CD4-positive, CD25-positive, alpha-beta regulatory T cell (primary cell): ENCODE results near the gene CCDC88A. TPM values are rescaled to one million over a fixed set of nuclear protein-coding genes. Genes with fewer than 3 reads are reported as not detected.

Source experiments
- ATAC-seq, 2 donors: fragments of 150-1000 bp; cut with Tn5 transposase; one replicate each; pipeline ENCODE4 v1.10.0; 2021; ENCODE audit warnings: low read depth in 2 of 2, moderate number of reproducible peaks in 2 of 2, moderate library complexity in 1 of 2
- DNase-seq, 3 donors: peaks; one replicate each; pipeline versions ENCODE4 v3.0.0 to v3.0.0-alpha.2; 2012 to 2022; ENCODE audit warnings: mixed read lengths in 1 of 3
- H3K27ac ChIP-seq: one replicate; pipeline ENCODE4 v1.7.0; 2013; ENCODE audit warnings: mild to moderate bottlenecking, low read length; ENCODE audit not compliant: insufficient read depth, poor library complexity, severe bottlenecking
- H3K27me3 ChIP-seq: one replicate; pipeline ENCODE4 v1.7.0; 2013; ENCODE audit warnings: low read length; ENCODE audit not compliant: control insufficient read depth, insufficient read depth
- H3K36me3 ChIP-seq: one replicate; pipeline ENCODE4 v1.7.0; 2013; ENCODE audit warnings: mild to moderate bottlenecking, low read length, moderate library complexity; ENCODE audit not compliant: control insufficient read depth, insufficient read depth
- H3K4me1 ChIP-seq: 2 replicates; pipeline ENCODE4 v1.7.0; 2013; ENCODE audit warnings: mild to moderate bottlenecking, low read length; ENCODE audit not compliant: insufficient read depth, control insufficient read depth, poor library complexity, severe bottlenecking
- H3K4me3 ChIP-seq: one replicate; pipeline ENCODE4 v1.7.0; 2013; ENCODE audit warnings: low read depth, mild to moderate bottlenecking, low read length, moderate library complexity
- H3K9me3 ChIP-seq, 2 experiments: 1 replicate in 1 of 2; 2 replicates in 1 of 2; pipeline ENCODE4 v1.7.0; 2013; ENCODE audit warnings: low read length in 2 of 2, mild to moderate bottlenecking in 1 of 2, moderate library complexity in 1 of 2; ENCODE audit not compliant: control insufficient read depth in 2 of 2
- H3K27ac Mint-ChIP-seq, 3 donors: one replicate each; pipeline ENCODE4 v1.8.0; 2020 to 2022; ENCODE audit warnings: mild to moderate bottlenecking in 3 of 3, mixed read lengths in 3 of 3, moderate library complexity in 2 of 3
- H3K27me3 Mint-ChIP-seq: one replicate; pipeline ENCODE4 v1.8.0; 2022; ENCODE audit warnings: mild to moderate bottlenecking, mixed read lengths
- H3K36me3 Mint-ChIP-seq: one replicate; pipeline ENCODE4 v1.8.0; 2020; ENCODE audit warnings: mixed read lengths
- H3K4me1 Mint-ChIP-seq, 4 donors: one replicate each; pipeline ENCODE4 v1.8.0; 2020 to 2022; ENCODE audit warnings: mixed read lengths in 4 of 4, mild to moderate bottlenecking in 1 of 4
- H3K4me3 Mint-ChIP-seq, 4 donors: one replicate each; pipeline ENCODE4 v1.8.0; 2020 to 2022; ENCODE audit warnings: mild to moderate bottlenecking in 4 of 4, mixed read lengths in 4 of 4, moderate library complexity in 3 of 4
- H3K9me3 Mint-ChIP-seq, 7 donors: one replicate each; pipeline ENCODE4 v1.8.0; 2020 to 2022; ENCODE audit warnings: mixed read lengths in 7 of 7, mild to moderate bottlenecking in 3 of 7, moderate library complexity in 2 of 7
- polyA plus RNA-seq, 4 donors: library from polyadenylated mRNA; unstranded; fragments of 300-500 nt; fragmentation: Illumina TruSeq; gene quantifications; one replicate each; pipeline ENCODE4 v1.2.3, GENCODE V29; 2021
- total RNA-seq: library from RNA; stranded (reverse); gene quantifications from one replicate; pipeline ENCODE4 v1.2.3, GENCODE V29; 2022

The CCDC88A gene, protein sequence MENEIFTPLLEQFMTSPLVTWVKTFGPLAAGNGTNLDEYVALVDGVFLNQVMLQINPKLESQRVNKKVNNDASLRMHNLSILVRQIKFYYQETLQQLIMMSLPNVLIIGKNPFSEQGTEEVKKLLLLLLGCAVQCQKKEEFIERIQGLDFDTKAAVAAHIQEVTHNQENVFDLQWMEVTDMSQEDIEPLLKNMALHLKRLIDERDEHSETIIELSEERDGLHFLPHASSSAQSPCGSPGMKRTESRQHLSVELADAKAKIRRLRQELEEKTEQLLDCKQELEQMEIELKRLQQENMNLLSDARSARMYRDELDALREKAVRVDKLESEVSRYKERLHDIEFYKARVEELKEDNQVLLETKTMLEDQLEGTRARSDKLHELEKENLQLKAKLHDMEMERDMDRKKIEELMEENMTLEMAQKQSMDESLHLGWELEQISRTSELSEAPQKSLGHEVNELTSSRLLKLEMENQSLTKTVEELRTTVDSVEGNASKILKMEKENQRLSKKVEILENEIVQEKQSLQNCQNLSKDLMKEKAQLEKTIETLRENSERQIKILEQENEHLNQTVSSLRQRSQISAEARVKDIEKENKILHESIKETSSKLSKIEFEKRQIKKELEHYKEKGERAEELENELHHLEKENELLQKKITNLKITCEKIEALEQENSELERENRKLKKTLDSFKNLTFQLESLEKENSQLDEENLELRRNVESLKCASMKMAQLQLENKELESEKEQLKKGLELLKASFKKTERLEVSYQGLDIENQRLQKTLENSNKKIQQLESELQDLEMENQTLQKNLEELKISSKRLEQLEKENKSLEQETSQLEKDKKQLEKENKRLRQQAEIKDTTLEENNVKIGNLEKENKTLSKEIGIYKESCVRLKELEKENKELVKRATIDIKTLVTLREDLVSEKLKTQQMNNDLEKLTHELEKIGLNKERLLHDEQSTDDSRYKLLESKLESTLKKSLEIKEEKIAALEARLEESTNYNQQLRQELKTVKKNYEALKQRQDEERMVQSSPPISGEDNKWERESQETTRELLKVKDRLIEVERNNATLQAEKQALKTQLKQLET (N-terminal part only)
- total RNA-seq, result 19.1 TPM
- 1 to 10 TPM; 1.4 to 2.6 (median 2.2) TPM for polyA plus RNA-seq

DNA sequence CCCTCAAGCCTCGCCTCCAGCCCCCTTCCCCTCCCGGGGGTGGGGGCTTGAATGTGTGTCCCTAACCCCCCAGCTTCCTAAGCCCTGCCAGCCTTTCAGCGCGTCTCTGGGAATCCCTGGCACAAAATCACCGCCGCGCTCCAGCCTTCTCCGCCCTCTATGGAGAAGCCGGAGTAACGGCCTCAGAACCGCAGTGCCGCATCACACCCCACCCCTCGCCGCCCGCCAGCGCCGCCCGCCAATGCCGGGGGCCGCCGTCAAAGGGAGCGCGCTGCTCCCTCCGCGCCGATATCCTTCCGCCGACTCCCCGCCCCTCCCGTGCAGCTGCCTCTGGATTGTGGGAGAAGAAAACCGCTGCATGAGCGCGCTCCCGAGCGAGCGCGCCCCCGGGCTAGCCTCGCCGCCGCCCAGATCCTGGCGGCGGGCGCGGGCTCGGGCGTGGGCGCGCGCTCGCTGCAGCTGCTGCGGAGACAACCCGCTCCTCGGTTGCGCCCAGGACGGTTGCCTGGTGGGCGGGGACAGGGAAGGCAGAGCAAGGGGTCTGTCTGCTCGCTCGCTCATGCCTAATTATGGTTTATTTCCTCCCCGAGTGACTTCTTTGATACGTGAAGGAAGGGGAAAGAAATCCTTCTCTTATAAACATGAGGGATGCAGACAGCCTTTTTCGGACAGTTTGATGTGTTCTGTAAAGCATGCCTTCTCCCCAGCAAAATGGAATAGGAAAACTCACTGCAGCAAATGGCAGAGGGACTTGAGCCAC lies at the start of gene CCDC88A:
Gene CCDC88A, minus strand, starts transcription at position 178 of the 760 bp plus-strand sequence. CDS start 777 bp downstream, outside the sequence.
- H3K27me3 Mint-ChIP-seq, result peaks cover 22% of the 10 kb centered on the region
- peak within 1 kb of the TSS; percentile 70 for H3K27ac ChIP-seq

DNA sequence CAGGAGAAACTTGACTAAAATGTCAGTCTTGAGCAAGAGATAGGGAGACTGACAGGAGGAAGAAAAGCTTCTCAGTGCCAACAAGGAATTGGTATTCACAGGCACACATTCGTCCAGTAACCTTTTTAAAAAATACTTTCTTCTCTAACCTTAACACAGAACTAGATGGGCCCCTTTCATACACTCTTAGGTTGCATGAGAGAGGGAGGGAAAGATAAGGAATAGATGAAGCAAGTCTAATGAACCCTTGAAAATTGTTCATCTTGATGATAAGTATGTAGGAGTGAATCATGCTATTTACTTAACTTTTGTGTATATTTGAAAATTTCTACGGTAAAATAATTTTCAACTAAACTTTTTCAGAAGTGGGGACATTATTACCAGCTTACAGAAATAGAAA lies 42.0 kb upstream of the CCDC88A start:
- Histone ChIP-seq H3K27ac (no peak overlapping the region), H3K36me3 (no peaks in the 10 kb centered on the region), H3K9me3 (no peaks in the 10 kb centered on the region), H3K27me3 (peaks cover 2% of the 10 kb centered on the region), H3K4me3 (no peak overlapping the region), H3K4me1 (no peaks in the 10 kb centered on the region)
- Mint-ChIP-seq H3K4me3 (no peak overlapping the region), H3K27me3 (peaks cover 9% of the 10 kb centered on the region), H3K9me3 (peaks cover 0 to 10% (median 2%) of the 10 kb centered on the region in 7 donors), H3K27ac (no peak overlapping the region), H3K4me1 (no peaks in the 10 kb centered on the region), H3K36me3 (no peaks in the 10 kb centered on the region)
- ATAC-seq (no peak), DNase-seq (no peak)

More for the DNA sequence above, at the start of gene CCDC88A:
- ATAC-seq (peak; percentile 78), DNase-seq (peak; percentile 79 to 89 (median 81))
- Histone ChIP-seq H3K9me3 (no peaks in the 10 kb centered on the region), H3K4me1 (peaks cover 19% of the 10 kb centered on the region), H3K27me3 (peaks cover 3% of the 10 kb centered on the region), H3K36me3 (no peaks in the 10 kb centered on the region), H3K4me3 (peak within 1 kb of the TSS; percentile 98)
- peaks cover 0 to 2% (median 0%) of the 10 kb centered on the region in 7 donors for H3K9me3 Mint-ChIP-seq
- peaks cover 4 to 42% (median 32%) of the 10 kb centered on the region in 4 donors for H3K4me1 Mint-ChIP-seq
- no peaks in the 10 kb centered on the region for H3K36me3 Mint-ChIP-seq
- H3K27ac Mint-ChIP-seq, result peak within 1 kb of the TSS; percentile 87 to 92 (median 92)
- peak within 1 kb of the TSS; percentile 92 to 96 (median 95) for H3K4me3 Mint-ChIP-seq

DNA sequence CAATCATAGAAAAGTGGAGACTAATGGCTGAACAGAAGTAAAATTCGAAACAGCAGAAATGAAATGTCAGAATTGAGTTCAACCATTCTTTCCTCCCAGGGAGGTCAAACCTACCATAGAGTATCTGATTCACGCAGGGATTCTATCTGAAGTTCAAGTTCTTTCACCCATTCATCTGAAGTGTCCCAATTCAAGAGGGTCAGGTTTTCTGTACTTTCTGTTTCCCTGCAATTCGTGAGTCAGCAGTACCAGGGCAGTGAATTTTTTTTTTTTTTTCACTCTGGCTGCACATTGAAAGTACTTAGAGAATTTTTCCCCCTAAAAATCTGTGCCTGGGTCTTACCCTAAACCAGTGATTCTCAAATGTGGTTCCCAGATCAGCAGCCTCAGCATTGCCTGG lies 40.9 kb upstream of the CCDC88A start:
- H3K27me3 Mint-ChIP-seq, result peaks cover 9% of the 10 kb centered on the region
- H3K36me3 Mint-ChIP-seq, result no peaks in the 10 kb centered on the region
- Histone ChIP-seq H3K27me3 (peaks cover 2% of the 10 kb centered on the region), H3K36me3 (no peaks in the 10 kb centered on the region), H3K27ac (no peak overlapping the region), H3K4me3 (no peak overlapping the region), H3K9me3 (no peaks in the 10 kb centered on the region), H3K4me1 (no peaks in the 10 kb centered on the region)
- DNase-seq (no peak), ATAC-seq (no peak)
- H3K9me3 Mint-ChIP-seq, result peaks cover 0 to 7% (median 2%) of the 10 kb centered on the region in 7 donors
- no peak overlapping the region for H3K27ac Mint-ChIP-seq
- H3K4me3 Mint-ChIP-seq, result no peak overlapping the region
- H3K4me1 Mint-ChIP-seq, result no peaks in the 10 kb centered on the region

DNA sequence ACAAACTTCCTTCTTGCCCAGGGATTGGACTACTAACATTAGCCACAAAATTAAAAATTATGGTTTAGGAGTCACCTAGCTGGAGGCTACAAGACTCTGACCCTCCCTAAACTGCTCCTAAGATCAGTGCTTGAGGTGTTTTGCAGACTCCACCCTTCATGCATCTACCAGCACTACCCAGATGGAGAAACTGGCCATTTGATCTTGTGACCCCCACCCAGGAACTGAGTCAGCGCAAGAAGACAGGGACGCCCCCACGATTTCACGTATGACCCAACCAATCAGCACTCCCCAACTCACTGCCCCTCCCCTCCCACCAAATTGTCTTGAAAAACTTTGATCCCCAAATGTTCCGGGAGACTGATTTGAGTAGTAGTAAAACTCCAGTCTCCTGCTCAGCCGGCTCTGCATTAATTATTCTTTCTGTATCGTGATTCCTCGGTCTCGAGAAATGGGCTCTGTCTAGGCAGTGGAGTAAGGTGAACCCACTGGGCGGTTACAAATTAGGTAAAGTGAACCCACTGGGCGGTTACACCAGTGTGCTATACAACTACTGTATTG lies 40.1 kb upstream of the CCDC88A start:
- Mint-ChIP-seq H3K4me3 (peak overlapping the region in 1 of 4 donors; percentile 11), H3K27me3 (peaks cover 6% of the 10 kb centered on the region), H3K9me3 (peaks cover 0 to 5% (median 2%) of the 10 kb centered on the region in 7 donors), H3K36me3 (no peaks in the 10 kb centered on the region), H3K4me1 (no peaks in the 10 kb centered on the region), H3K27ac (no peak overlapping the region)
- DNase-seq (no peak), ATAC-seq (no peak)
- no peak overlapping the region for H3K4me3 ChIP-seq
- no peaks in the 10 kb centered on the region for H3K4me1 ChIP-seq
- no peaks in the 10 kb centered on the region for H3K9me3 ChIP-seq
- H3K27me3 ChIP-seq, result peaks cover 2% of the 10 kb centered on the region
- H3K36me3 ChIP-seq, result no peaks in the 10 kb centered on the region
- no peak overlapping the region for H3K27ac ChIP-seq

DNA sequence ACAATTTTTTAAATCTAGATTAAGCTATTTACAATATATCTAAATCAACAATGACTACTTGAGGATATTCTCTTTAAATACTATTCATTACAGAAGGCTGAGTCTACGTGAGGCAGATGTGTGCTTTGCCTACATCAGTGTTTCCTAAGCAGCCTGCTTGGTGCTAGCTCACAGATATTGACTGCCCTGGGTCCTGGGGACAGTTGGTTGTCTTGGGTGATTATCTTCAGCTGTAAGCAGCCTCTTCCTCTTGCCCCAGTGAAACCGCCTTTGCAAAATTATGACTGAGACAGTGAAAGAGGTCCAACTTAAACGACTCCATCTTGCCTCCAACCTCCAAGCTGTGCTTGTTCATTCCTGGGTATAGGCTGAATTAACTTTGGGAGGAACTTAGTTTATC lies 39.6 kb upstream of the CCDC88A start:
- peaks cover 0 to 5% (median 2%) of the 10 kb centered on the region in 7 donors for H3K9me3 Mint-ChIP-seq
- H3K36me3 Mint-ChIP-seq, result no peaks in the 10 kb centered on the region
- Histone ChIP-seq H3K27me3 (peaks cover 2% of the 10 kb centered on the region), H3K4me3 (no peak overlapping the region), H3K9me3 (no peaks in the 10 kb centered on the region), H3K27ac (no peak overlapping the region), H3K4me1 (no peaks in the 10 kb centered on the region), H3K36me3 (no peaks in the 10 kb centered on the region)
- H3K4me3 Mint-ChIP-seq, result no peak overlapping the region
- no peak overlapping the region for H3K27ac Mint-ChIP-seq
- no peaks in the 10 kb centered on the region for H3K4me1 Mint-ChIP-seq
- DNase-seq (no peak), ATAC-seq (no peak)
- H3K27me3 Mint-ChIP-seq, result peaks cover 9% of the 10 kb centered on the region

DNA sequence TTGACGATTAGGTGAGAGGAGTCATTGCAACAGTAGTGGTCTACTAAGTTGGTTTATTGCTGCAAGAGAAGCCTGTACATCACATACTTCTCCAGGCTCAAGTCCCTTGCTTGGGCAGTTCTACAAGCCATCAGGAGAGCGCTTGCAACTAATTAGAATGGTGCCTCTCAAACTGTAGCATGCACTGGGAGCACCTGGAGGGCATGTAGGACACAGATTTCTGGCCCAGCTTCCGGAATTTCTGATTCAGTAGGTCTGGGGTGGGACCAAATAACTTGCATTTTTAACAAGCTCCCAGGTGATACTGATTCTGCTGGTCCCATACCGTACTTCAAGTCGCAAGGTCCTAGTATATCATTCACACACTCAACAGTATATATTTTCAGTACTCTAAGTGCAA lies 34.5 kb upstream of the CCDC88A start:
- Histone ChIP-seq H3K4me1 (no peaks in the 10 kb centered on the region), H3K4me3 (no peak overlapping the region), H3K27me3 (no peaks in the 10 kb centered on the region), H3K36me3 (no peaks in the 10 kb centered on the region), H3K9me3 (no peaks in the 10 kb centered on the region), H3K27ac (no peak overlapping the region)
- ATAC-seq (no peak), DNase-seq (no peak)
- Mint-ChIP-seq H3K27ac (no peak overlapping the region), H3K36me3 (no peaks in the 10 kb centered on the region), H3K9me3 (peaks cover 0 to 2% (median 0%) of the 10 kb centered on the region in 7 donors), H3K4me1 (no peaks in the 10 kb centered on the region), H3K4me3 (no peak overlapping the region), H3K27me3 (peaks cover 9% of the 10 kb centered on the region)

DNA sequence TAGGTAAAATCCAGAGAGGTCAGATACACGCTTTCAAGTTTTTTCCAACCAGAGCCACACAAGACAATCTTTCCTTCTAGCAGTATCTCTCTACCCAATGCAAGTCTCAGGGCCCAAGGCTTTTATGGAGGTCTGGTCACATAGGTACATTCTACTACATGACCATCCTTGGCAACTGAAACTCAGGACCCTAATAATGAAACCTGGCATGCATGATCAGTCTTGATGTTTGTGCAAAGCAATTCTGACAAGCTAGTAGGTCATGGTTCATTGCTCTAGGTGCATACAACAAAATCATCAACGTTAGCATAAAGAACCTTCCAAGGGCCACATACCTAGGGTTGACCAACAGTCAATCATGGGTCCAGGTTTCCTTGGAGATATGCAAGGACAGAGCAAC lies 33.2 kb upstream of the CCDC88A start:
- H3K4me1 ChIP-seq, result no peaks in the 10 kb centered on the region
- H3K27ac ChIP-seq, result no peak overlapping the region
- H3K36me3 ChIP-seq, result no peaks in the 10 kb centered on the region
- ATAC-seq (no peak), DNase-seq (no peak)
- Mint-ChIP-seq H3K36me3 (no peaks in the 10 kb centered on the region), H3K4me3 (no peak overlapping the region), H3K27me3 (peaks cover 8% of the 10 kb centered on the region), H3K9me3 (peaks cover 0 to 2% (median 0%) of the 10 kb centered on the region in 7 donors), H3K4me1 (no peaks in the 10 kb centered on the region), H3K27ac (no peak overlapping the region)
- no peaks in the 10 kb centered on the region for H3K9me3 ChIP-seq
- H3K4me3 ChIP-seq, result no peak overlapping the region
- H3K27me3 ChIP-seq, result no peaks in the 10 kb centered on the region
